GM12875 (cell line): ENCODE results near the gene ARHGEF7.

Experiments used
- H3K4me3 ChIP-seq: one replicate; pipeline ENCODE4 v1.5.1; 2011; ENCODE audit warnings: low read depth, low read length, control low read depth
- CTCF ChIP-seq: IDR thresholded peaks from 2 replicates; pipeline ENCODE4 v1.5.1; 2011; ENCODE audit warnings: low read depth, mild to moderate bottlenecking, control low read depth, inconsistent platforms, low read length, moderate library complexity, borderline replicate concordance; ENCODE audit not compliant: insufficient read depth

The ARHGEF7 gene

GRCh38 chr13:111119966-111120365 lies 4.9 kb downstream of the ARHGEF7 start:
- H3K4me3 ChIP-seq, result no peak overlapping the region
- TF ChIP-seq CTCF, result no peak

- no peak overlapping the region for H3K4me3 ChIP-seq
- no peak for TF ChIP-seq CTCF
Observed at GRCh38 chr13:111120422-111120821, 5.3 kb downstream of the ARHGEF7 start.

- H3K4me3 ChIP-seq, result no peak overlapping the region
- TF ChIP-seq CTCF, result no peak
Observed at GRCh38 chr13:111120913-111121312, 5.8 kb downstream of the ARHGEF7 start.

GRCh38 chr13:111121506-111121905 lies 6.4 kb downstream of the ARHGEF7 start:
- no peak for TF ChIP-seq CTCF

GRCh38 chr13:111122056-111122455 lies 6.9 kb downstream of the ARHGEF7 start:
- TF ChIP-seq CTCF, result no peak

More at GRCh38 chr13:111121506-111121905, 6.4 kb downstream of the ARHGEF7 start:
- H3K4me3 ChIP-seq, result no peak overlapping the region

GRCh38 chr13:111122631-111123030 lies 7.5 kb downstream of the ARHGEF7 start:
- no peak for TF ChIP-seq CTCF
- no peak overlapping the region for H3K4me3 ChIP-seq

More at GRCh38 chr13:111122056-111122455, 6.9 kb downstream of the ARHGEF7 start:
- H3K4me3 ChIP-seq, result no peak overlapping the region

- no peak for TF ChIP-seq CTCF
- no peak overlapping the region for H3K4me3 ChIP-seq
Observed at GRCh38 chr13:111123221-111123620, 8.1 kb downstream of the ARHGEF7 start.
